ENCODE data around the gene COMMD10. TPM values are rescaled to one million over a fixed set of nuclear protein-coding genes. Genes with fewer than 3 reads are reported as not detected.
A peak's percentile ranks its signal among the peaks of the same experiment; 100 is the strongest.

Gene COMMD10
- total and polyA plus RNA-seq, 8 donors = 3.2 to 72.8 (median 35.4) TPM

- Histone ChIP-seq H3K4me3 (no peak overlapping the region), H3K4me1 (no peaks in the 10 kb centered on the region), H3K27me3 (no peaks in the 10 kb centered on the region), H3K9me3 (no peaks in the 10 kb centered on the region), H3K27ac (no peak overlapping the region), H3K36me3 (no peaks in the 10 kb centered on the region)
- peak in 1 of 2 donors; percentile 41 for DNase-seq
- WGBS, 5 donors = 42 to 69% (median 58%) methylated on average over 3 of the region's 3 CpGs
- intact Hi-C loops (cut with DNase I; ENCODE audit: low total_unique reads) = no loop called here
- TF ChIP-seq CTCF (IDR thresholded peaks at IDR 0.05) = no peak
- no peak for TF ChIP-seq POLR2AphosphoS5 (IDR thresholded peaks at IDR 0.05)
- TF ChIP-seq POLR2A (IDR thresholded peaks at IDR 0.05) = no peak
- TF ChIP-seq EP300 (IDR thresholded peaks at IDR 0.05) = no peak
Measured at GRCh38 chr5:116038817-116039216, 46.0 kb upstream of the COMMD10 start.

- Histone ChIP-seq H3K27me3 (no peaks in the 10 kb centered on the region), H3K4me1 (no peaks in the 10 kb centered on the region), H3K4me3 (no peak overlapping the region), H3K27ac (no peak overlapping the region), H3K9me3 (no peaks in the 10 kb centered on the region), H3K36me3 (no peaks in the 10 kb centered on the region)
- no peak for DNase-seq
- TF ChIP-seq CTCF (IDR thresholded peaks at IDR 0.05) (no peak), EP300 (IDR thresholded peaks at IDR 0.05) (no peak), POLR2AphosphoS5 (IDR thresholded peaks at IDR 0.05) (no peak), POLR2A (IDR thresholded peaks at IDR 0.05) (no peak)
- intact Hi-C loops (cut with DNase I; ENCODE audit: low total_unique reads) = no loop called here
Measured at GRCh38 chr5:116042375-116042774, 42.5 kb upstream of the COMMD10 start.

- no peak overlapping the region for H3K27ac ChIP-seq
- 55 to 64% (median 57%) methylated on average over 3 of the region's 3 CpGs for WGBS, 5 donors
- H3K4me1 ChIP-seq = no peaks in the 10 kb centered on the region
- H3K36me3 ChIP-seq = no peaks in the 10 kb centered on the region
- H3K9me3 ChIP-seq = no peaks in the 10 kb centered on the region
- no peaks in the 10 kb centered on the region for H3K27me3 ChIP-seq
- no peak for TF ChIP-seq POLR2AphosphoS5 (IDR thresholded peaks at IDR 0.05)
- no peak for TF ChIP-seq EP300 (IDR thresholded peaks at IDR 0.05)
- TF ChIP-seq POLR2A (IDR thresholded peaks at IDR 0.05) = no peak
- DNase-seq = no peak
- intact Hi-C loops (cut with DNase I; ENCODE audit: low total_unique reads) = no loop called here
- no peak overlapping the region for H3K4me3 ChIP-seq
Measured at GRCh38 chr5:116044073-116044472, 40.8 kb upstream of the COMMD10 start.

GRCh38 chr5:116045821-116046220 lies 39.0 kb upstream of the COMMD10 start:
- Histone ChIP-seq H3K27me3 (no peaks in the 10 kb centered on the region), H3K36me3 (no peaks in the 10 kb centered on the region), H3K4me3 (no peak overlapping the region), H3K9me3 (no peaks in the 10 kb centered on the region), H3K4me1 (no peaks in the 10 kb centered on the region), H3K27ac (no peak overlapping the region)
- DNase-seq = no peak
- intact Hi-C loops (cut with DNase I; ENCODE audit: low total_unique reads) = no loop called here
- TF ChIP-seq POLR2A (IDR thresholded peaks at IDR 0.05) (no peak), POLR2AphosphoS5 (IDR thresholded peaks at IDR 0.05) (no peak)
- 71 to 77% (median 74%) methylated on average over 2 of the region's 2 CpGs for WGBS, 5 donors

- H3K27me3 ChIP-seq = no peaks in the 10 kb centered on the region
- WGBS, 5 donors = 74 to 89% (median 86%) methylated on average over 3 of the region's 3 CpGs
- H3K4me1 ChIP-seq = no peaks in the 10 kb centered on the region
- H3K36me3 ChIP-seq = no peaks in the 10 kb centered on the region
- TF ChIP-seq CTCF (IDR thresholded peaks at IDR 0.05) (no peak), POLR2A (IDR thresholded peaks at IDR 0.05) (no peak), EP300 (IDR thresholded peaks at IDR 0.05) (no peak), POLR2AphosphoS5 (IDR thresholded peaks at IDR 0.05) (no peak)
- no peak overlapping the region for H3K27ac ChIP-seq
- H3K4me3 ChIP-seq = no peak overlapping the region
- no peaks in the 10 kb centered on the region for H3K9me3 ChIP-seq
- no peak for DNase-seq
- intact Hi-C loops (cut with DNase I; ENCODE audit: low total_unique reads) = no loop called here
Measured at GRCh38 chr5:116046261-116046660, 38.6 kb upstream of the COMMD10 start.

Data from stomach (tissue), 9 donors.